ENCODE measurements around the gene SHANK1.

The SHANK1 gene

GRCh38 chr19:50679177-50680125 lies 40.2 kb downstream of the SHANK1 start:
- TF ChIP-seq CTCF (IDR thresholded peaks at IDR 0.05; ENCODE audit: low read depth, low read length): no peak
- peak; percentile 33 for DNase-seq (ENCODE audit: low read depth, low spot score)
- in situ Hi-C loops (cut with HindIII; ENCODE audit: low sequenced_read_pairs): no loop called here
- no peak overlapping the region for H3K4me3 ChIP-seq (ENCODE audit: low read depth, low read length)

GRCh38 chr19:50678323-50678722 lies 41.3 kb downstream of the SHANK1 start:
- in situ Hi-C loops (cut with HindIII; ENCODE audit: low sequenced_read_pairs): no loop called here
- H3K4me3 ChIP-seq (ENCODE audit: low read depth, low read length): no peak overlapping the region
- no peak for TF ChIP-seq CTCF (IDR thresholded peaks at IDR 0.05; ENCODE audit: low read depth, low read length)
- no peak for DNase-seq (ENCODE audit: low read depth, low spot score)

GRCh38 chr19:50677636-50678035 lies 42.0 kb downstream of the SHANK1 start:
- no peak for TF ChIP-seq CTCF (IDR thresholded peaks at IDR 0.05; ENCODE audit: low read depth, low read length)
- no peak for DNase-seq (ENCODE audit: low read depth, low spot score)
- in situ Hi-C loops (cut with HindIII; ENCODE audit: low sequenced_read_pairs): no loop called here
- no peak overlapping the region for H3K4me3 ChIP-seq (ENCODE audit: low read depth, low read length)

- no peak overlapping the region for H3K4me3 ChIP-seq (ENCODE audit: low read depth, low read length)
- DNase-seq (ENCODE audit: low read depth, low spot score): no peak
- in situ Hi-C loops (cut with HindIII; ENCODE audit: low sequenced_read_pairs): no loop called here
- no peak for TF ChIP-seq CTCF (IDR thresholded peaks at IDR 0.05; ENCODE audit: low read depth, low read length)
Observed at GRCh38 chr19:50676625-50677197, 42.9 kb downstream of the SHANK1 start.

- in situ Hi-C loops (cut with HindIII; ENCODE audit: low sequenced_read_pairs): no loop called here
- H3K4me3 ChIP-seq (ENCODE audit: low read depth, low read length): no peak overlapping the region
- no peak for TF ChIP-seq CTCF (IDR thresholded peaks at IDR 0.05; ENCODE audit: low read depth, low read length)
- DNase-seq (ENCODE audit: low read depth, low spot score): no peak
Observed at GRCh38 chr19:50673118-50673517, 46.5 kb downstream of the SHANK1 start.

GRCh38 chr19:50670102-50670380 lies 49.6 kb downstream of the SHANK1 start:
- in situ Hi-C loops (cut with HindIII; ENCODE audit: low sequenced_read_pairs): no loop called here
- H3K4me3 ChIP-seq (ENCODE audit: low read depth, low read length): no peak overlapping the region
- DNase-seq (ENCODE audit: low read depth, low spot score): no peak
- no peak for TF ChIP-seq CTCF (IDR thresholded peaks at IDR 0.05; ENCODE audit: low read depth, low read length)
